Activated T-cell treated with anti-CD3 and anti-CD28 coated beads for 4 hours (primary cell): ENCODE data around the gene NFKBIE.

Experiments used
- DNase-seq: peaks from one replicate; pipeline ENCODE4 v3.0.0-alpha.2; 2020

The NFKBIE gene

DNA sequence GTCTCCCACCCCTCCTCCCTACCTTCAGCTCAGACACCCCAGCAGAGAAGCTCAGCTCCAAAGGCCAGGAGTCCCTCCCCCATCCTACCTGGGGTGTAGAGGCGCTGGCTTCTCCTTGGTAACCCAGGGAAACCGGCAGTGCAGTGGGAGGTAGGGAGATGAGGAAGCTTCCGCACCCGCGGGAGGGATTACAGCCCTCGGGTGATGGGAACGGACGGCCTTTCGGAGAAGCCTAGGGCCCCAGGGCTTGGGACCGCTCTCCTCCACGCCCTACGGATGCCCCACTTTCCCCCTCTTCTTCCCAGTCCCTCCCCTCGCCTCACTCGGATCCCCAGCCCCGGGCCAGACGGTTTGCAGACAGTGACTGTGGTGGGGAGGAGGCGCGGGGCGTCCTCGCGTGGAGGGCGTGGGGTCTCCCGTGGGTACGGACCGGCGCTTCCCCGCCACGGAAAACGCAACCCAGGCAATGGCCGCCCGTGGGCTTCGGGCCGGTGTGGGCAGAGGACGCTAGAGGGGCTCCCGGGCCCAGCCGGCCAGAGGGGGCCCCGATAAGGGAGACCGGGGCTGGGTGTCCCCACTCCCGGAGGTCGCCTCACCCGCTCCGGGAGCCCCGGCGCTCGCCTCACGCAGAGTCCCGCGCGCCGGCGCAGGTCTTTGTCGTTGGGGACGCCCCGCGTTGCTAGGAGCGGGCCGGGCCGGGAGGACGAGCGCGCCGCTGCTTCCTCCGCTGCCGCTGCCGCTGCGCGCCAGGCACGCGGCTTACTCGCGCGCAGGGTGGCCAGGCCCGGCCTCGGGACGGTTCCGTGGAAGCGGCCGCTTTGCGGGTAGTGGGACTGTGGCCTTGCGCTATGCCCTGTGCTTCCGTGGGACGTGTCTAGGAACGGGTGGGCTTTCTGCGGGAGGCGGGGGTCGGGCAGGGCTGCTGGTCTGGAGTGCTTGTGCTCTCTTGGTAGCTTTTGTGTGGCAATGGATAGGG is 32.0 kb upstream of the NFKBIE start:
- peak; percentile 23 for DNase-seq

DNA sequence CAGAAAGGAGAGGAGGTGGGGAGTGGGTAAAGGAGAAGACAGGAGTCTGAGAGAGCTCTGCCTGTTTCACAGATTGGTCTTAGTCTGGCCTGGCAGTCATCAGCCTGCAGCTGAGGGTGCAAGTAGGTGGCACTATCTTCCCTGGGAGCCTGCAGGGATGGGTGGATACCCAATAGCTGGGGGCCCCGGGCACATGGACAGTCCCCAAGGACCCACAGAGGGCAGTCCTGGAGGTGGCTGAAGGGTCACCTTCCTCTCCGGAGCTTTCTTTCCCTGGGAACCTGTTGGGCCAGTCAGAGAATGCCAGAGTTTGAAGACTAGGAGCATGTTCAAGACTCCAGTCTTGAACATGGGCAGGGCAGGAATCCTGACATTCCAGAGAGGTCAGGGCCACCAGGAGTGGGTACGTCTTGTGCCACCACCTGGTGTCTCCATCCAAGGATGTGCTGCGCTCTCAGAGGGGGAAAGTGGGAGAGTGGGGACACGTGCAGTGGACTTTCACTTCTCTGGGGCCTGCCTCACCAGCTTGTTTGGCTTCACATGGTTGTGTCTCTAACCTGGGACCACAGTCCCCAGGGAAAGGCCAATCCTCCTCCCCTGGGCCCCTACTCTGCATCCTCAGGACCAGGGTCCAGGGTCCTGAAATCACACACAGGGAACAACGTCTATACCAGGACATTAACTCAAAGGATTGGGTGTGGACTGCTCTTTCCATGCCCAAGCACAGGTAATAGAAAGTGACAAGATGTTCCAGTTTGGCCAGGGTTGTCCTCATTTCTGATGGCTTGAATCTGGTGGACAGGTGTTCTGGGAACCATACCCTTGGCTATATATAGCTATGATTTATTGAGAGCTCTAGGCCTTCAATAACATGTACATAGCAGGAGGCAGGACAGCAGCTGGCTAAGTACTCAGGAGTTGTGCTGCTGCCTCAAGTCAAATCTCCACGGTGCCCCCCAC is 29.8 kb upstream of the NFKBIE start:
- DNase-seq, result no peak

DNA sequence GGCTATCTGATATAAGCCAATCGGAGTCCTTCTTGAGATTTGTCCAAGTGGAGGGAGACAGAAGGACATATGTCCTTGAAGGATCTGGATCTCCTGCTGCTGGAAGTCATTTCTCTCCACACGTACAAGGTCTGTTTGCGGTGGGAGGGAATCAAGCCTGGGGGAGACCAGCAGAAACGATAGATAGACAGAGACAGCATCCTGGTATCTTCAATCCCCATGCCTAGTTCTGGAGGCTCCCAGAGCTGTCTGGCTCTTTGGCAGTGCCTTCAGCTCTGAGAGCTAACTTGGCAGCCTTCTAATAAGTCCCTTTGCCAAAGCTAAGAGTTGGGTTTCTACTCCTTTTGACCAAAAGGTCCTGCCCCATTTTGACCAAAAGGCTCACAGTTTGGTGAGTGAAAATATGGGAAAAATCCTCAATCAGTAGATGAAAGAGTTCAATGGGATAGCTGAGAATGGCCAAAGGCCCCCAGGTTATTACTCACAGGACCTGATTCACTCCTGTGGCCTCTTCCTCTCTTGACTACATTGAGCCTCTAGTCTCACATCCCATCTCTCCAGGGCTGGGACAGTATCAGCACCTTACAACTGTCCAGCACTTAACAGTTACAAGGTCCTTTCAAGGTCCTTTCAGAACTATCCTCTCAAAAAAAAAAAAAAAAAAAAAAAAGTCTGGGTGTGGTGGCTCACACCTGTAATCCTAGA is 27.5 kb upstream of the NFKBIE start:
- no peak for DNase-seq

DNA sequence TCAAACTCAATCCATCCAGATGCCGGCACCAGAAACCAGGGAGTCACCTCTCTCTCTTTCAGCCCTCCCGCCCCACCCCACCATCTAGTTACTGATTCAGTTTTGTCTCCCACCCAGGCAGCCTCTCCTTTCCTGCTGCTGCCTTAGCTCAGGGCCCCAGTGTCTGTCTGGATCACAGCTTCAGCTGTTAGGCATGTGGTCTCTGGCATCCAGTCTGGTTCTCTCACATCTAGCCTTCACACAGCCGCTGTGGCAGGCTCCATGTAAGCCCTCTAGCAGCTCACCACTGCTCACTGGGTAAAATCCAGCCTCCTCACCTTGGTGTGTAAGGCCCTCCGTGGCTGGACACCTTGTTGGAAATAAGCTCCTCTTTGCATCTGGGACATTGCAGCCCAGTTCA is 26.5 kb upstream of the NFKBIE start:
- DNase-seq, result no peak

DNA sequence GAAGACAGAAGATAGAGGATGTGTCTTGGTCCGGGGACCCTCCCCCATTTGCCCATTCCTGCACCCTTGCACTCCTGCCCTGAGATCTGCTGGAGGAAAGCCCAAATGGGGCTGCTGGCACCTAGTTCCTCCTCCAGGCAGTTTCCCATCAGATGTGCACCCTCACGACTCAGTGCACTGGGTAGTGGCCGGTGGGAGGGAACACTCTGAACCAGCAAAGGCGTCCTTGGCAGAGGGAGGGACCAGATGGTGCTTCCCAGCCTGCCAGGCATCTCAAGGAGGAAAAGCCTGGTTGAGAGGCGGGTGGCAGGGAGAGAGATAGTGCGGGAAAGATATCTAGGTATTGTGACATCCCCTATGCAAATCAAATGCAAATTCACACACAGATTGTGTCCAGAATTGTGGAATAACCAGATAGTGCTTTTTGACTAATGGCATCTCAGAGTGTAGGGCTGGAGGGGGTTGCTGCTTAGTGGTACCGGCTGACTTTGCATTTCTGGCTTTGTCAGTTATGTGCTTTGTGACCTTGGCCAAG is 24.4 kb upstream of the NFKBIE start:
- no peak for DNase-seq

DNA sequence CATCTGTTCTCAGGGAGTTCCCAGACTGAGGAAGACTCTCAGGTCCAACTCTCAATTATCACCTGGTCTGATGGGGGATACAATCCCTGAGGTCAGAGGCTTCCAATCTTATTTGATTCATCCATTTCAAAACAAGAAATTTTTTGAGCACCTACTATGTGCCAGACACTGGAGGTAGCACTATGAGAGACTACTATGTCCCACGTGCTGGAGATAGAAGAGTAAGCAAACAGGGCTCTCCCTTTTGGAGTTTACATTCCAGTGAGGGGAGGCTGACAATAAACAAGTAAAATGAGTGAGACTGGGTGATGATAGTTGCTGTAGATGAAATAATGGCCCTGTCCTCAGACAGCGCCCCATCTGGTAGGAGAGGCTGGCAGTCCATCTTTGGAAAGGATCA is 21.4 kb upstream of the NFKBIE start:
- no peak for DNase-seq

DNA sequence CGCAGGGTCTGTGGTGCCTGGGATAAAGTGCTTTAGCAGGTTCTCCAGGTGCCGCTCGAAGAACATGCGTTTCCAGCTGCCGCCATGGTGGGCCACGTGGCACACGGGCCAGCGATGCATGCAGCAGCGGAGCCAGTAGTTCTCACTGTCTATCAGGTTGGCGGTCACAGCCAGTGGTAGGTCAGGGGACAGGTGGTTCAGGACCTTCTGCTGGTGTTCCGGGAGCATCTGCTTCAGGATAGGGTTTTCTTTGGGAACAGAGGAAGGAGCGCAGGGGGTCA is 20.9 kb upstream of the NFKBIE start:
- no peak for DNase-seq

DNA sequence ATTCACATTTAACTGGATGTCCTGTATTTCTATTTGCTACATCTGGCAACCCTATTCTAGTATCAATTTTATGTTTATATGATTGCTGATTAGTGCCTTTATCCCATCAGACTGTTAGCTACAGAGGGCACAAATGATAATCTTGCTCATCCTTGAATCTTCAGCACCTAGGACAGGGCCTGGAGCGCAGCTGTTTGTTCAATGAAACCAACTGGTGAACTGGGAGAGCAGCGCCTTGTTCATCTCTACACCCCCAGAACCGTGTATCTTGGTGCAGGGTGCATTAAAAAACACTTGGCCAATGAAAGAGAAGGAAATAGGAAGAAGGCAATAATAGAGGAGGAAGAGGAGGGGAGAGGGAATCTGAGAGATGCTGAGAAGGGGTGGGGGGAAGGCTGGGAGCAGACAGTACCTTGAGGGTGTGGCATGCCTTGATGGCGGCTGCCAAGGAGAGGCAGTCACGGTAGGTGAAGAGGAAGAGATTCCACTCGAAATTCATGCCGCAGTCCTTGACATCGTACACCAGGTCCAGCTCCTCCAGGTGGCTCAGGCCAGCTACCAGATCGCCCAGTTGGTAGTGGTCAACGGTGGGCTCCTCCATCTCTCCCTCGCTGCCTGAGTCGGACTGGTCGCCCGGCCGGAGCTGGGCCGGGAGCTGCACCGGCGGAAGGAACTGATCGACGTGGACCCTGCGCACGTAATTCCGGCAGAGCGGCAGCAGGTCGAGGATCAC is 20.4 kb upstream of the NFKBIE start:
- DNase-seq, result no peak

DNA sequence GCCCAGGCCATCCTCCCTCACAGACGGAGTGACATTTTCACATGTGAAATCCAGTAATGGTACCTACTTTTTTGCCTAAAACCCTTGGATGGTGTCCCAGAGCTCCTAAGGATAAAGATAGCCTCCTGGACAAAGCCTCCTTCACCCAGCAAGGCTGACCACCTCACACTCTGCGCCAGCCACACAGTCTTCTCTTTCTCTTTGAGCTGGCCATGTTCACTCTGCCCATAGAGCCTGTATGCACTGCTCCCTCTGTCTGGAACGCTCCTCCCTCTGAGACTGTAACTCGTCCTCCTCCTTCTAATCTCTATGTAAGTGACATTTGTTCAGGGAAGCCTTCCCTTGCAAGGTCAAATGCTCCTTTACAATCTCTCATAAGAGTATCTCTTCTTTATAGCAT is 19.5 kb upstream of the NFKBIE start:
- no peak for DNase-seq

DNA sequence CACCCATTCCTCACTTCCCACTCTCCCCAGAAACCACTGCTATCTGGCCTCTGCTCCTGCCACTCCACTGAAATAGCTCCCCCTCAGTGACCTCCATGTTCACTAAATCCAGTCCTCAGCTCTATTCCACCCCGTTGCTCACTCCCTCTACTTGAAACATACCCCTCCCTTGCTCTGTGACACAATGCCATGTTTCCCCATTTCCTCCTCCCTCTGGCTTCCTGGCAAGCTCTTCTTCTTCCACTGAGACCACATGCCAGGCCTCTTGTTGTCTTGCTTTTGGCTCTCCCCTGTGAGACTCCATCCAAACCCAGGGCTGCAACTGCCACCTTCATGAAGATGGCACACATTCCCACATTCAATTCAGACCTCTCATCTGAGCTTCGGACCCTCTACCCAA is 18.8 kb upstream of the NFKBIE start:
- no peak for DNase-seq

DNA sequence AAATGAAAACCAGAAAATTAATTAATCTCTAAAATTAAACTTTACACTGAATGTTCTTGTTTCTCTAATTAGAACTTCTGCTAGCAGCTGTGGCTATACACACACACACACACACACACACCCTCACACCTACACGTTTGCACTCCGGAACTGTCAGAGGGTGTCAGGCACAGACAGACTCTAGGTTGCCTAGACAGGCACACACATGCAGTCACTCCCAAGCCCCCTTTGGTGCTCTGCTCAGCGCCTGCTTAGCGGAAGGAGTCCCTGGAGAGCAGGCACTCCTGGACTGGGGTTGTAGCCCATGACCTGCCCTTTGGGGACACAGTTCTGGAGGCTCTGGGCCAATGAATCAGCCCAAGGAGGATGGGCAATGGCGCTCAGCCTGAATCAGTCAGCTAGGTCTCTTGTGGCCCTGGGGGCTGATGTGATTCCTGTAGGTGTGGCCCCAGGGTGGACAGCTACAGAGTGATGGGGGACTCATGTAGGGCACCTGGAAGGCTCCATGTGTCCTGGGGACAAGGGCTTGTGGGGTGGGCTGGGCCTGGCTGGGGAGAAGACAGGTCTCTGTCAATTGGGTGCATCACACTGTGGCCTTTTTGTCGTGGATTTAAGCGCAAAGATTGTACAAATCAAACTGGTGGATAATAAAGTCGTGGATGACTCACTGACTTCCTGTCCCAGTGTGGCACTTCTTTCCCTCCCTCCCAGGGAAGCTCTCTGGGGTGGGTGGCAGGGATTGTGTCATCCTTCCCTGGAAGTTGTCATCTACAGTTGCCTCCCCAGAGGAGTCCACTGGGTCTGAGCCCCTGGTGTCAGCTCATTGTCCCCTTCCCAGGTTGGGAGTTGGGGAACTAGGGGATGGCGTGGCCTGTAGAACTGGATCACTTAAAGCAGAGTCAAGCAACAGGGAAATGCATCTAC is 13.7 kb upstream of the NFKBIE start:
- no peak for DNase-seq

DNA sequence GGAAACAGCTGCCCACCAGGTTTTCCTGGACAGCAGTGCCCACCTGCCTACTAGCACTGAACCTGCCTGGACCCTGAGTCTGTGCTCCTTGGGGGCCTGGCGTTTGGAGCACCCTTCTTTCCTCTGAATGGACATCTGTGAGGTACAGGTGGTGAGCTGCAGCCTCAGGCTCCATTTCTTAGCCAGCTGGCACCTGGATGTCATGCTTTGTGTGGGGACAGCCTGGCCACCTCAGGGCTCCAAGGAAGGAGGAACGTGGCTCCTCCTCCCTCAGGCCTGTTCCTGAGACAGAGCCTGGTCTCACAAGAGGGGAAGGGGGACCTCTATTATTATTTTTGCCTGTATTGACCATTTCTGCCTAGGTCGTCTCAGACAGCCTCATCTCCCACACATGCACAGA is 13.0 kb upstream of the NFKBIE start:
- DNase-seq, result no peak

DNA sequence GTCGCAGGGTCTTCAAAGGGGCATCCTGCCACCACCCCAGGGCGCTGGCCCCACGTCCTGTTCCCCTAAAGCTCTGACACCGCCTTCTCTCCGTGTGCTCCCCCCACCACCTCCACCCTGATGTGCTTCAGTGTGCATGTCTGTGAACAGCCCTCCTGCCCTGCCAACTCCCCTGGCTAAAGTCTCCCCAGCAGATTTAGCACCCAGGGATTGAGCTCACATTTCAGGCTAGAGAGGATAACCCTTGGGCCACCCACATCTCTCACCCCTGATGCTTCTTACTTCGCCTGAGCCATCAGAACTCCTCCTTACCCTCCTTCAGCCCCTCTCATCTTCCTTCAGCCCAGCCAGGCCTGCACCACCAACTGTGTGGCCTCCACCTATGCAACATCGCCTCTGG is 12.4 kb upstream of the NFKBIE start:
- DNase-seq, result no peak

DNA sequence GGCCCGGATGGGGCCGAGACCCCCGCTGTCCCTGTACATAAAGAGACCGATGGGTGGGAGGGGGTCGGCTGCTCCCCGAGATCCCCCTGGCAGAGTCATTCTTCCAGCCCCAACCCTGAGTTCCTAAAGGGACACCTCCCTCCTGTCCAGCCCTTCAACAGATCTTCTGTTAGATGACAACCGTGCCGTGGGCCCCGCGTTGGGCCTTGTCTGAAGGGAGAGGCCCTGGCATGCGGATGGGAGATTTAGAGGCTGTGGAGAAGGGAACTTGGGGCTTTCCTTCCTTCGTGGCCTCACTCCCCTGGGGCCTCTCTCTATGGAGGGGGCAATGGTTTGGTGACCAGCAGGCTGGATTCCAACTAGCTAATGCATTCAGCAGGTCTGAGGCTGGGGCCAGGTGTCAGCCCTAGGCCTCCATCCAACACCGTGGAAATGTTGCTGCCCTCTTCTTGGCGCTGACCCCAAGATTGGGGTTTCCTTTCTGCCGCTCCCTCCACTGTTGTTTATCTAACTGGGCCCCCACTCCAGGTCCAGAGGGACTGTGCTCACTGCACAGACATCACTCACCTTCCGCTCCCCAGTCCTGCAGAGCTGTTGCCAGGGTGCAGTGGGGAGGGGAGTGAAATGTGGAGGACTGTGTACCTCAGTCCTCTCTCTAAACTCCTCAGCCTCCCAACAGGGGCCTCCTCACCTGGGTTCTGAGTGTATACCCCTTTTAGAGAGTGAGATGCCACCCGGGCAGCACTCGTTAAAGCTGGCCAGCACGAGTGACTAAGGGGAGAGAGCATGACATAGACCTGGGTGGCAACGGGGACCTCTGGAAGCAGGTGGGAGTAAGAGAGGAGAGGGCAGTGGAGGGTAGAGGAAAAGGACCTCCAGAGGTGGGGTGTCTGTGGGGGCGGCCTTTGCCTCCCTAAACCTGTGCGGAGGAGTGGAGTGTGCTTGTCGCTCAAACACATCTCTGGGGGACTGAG is 11.6 kb upstream of the NFKBIE start:
- DNase-seq, result no peak

DNA sequence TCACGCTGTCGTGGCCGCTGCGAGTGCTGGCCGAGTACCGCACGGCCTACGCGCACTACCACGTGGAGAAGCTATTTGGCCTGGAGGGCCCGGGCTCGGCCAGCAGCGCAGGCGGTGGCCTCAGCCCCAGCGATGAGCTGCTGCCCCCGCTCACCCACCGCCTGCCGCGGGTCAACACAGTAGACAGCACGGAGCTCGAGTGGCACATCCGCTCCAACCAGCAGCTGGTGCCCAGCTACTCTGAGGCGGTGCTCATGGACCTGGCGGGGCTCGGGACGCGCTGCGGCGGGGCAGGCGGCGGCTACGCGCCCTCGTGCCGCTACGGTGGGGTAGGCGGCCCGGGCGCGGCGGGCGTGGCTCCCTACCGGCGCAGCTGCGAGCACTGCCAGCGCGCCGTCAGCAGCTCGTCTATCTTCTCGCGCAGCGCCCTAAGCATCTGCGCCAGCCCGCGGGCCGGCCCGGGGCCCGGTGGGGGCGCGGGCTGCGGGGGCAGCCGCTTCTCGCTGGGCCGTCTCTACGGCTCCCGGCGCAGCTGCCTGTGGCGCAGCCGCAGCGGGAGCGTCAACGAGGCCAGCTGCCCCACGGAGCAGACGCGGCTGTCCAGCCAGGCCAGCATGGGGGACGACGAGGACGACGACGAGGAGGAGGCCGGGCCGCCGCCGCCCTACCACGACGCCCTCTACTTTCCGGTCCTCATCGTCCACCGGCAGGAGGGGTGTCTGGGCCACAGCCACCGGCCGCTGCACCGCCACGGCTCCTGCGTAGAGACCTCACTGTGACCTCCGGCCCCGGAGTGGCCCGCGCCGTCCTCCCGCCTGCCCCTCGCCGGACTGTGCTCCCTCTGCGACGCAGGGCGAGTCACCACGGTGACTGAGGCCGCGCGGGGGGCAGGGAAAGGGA is 10.6 kb upstream of the NFKBIE start:
- no peak for DNase-seq

DNA sequence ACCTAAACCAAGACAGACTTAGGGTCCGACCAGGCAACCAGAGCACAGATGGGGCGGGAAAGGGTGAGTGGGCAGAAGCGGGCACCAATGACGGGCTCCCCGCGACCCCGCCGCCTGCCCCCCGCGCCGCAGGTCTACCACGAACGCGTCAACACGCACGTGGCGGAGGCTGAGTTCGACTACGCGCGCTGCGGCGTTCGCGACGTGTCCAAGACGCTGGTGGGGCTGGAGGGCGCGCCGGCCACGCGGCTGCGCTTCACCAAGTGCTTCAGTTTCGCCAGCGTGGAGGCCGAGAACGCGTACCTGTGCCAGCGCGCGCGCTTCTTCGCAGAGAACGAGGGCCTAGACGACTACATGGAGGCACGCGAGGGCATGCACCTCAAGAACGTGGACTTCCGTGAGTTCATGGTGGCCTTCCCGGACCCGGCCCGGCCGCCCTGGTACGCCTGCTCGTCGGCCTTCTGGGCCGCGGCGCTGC is 10.0 kb upstream of the NFKBIE start:
- DNase-seq, result no peak

DNA sequence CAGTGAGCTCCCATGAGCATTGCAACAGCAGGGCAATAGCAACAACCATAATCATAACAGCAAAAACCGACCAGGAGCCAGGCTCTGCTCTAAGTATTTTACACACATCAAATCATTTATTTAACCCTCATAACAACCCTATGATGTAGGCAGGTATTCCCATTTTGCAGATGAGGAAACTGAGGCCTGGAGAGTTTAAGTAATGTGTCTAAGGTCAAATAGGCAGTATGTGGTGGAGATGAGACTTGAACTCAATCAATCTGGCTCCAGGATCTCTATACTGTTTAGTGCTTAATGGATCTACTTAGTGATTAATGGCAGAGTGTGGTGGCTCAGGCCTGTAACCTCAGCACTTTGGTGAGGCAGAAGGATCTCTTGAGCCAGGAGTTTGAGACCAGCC is 8.3 kb upstream of the NFKBIE start:
- DNase-seq, result no peak

DNA sequence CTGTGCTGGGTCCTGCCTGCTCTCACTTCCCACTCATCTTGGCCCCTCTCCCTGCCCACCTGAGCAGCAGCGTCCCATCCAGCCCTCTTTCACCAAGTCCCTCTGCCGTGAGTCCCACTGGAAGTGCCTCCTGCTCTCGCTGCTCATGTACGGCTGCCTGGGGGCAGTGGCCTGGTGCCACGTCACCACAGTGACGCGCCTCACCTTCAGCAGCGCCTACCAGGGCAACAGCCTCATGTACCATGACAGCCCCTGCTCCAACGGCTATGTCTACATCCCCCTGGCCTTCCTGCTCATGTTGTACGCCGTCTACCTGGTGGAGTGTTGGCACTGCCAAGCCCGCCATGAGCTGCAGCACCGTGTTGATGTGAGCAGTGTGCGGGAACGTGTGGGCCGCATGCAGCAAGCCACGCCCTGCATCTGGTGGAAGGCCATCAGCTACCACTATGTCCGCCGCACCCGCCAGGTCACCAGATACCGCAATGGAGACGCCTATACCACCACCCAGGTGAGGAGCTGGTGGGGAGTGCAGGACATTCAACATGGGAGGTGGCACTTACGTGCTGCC is 7.7 kb upstream of the NFKBIE start:
- DNase-seq, result no peak
